Right forelimb (tissue), 1 donor: Measurements from ENCODE around the gene ISOC2.

ENCODE experiments used
- DNase-seq: peaks from one replicate; pipeline ENCODE4 v3.0.0-alpha.2; 2018

Gene ISOC2

DNA sequence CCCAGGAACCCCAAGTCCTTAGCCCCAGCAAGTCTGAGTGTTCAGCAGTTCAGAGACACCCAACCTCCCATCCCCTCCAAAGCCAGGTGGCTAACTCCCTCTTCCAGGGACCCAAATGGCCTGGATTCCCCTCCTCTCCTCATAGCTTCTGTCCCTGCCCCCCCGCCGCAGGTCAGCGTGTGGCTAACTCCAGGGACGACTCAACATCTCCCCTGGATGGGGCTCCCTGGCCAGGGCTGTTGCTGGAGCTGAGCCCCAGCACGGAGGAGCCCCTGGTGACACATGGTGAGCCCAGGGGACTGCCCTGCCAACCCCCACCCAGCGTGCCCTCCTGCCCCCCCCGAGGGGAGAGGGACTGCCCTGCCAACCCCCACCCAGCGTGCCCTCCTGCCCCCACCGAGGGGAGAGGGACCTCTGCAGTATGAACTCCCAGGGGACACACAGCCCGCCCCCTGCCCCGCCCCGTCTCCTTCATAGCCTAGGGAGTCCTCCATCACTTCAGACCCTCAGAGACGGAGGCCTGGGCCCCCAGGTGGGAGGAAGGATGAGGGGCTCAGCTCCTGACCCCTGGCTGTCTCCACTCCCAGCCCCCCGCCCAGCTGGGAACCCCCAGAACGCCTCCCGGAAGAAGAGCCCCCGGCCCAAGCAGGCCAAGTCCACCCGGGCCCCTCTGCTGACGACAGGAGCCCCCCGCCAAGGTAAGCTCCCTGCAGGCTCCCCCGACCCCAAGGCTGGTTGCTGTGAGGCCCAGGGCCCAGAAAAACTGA is 28.5 kb upstream of the ISOC2 start:
- no peak for DNase-seq

DNA sequence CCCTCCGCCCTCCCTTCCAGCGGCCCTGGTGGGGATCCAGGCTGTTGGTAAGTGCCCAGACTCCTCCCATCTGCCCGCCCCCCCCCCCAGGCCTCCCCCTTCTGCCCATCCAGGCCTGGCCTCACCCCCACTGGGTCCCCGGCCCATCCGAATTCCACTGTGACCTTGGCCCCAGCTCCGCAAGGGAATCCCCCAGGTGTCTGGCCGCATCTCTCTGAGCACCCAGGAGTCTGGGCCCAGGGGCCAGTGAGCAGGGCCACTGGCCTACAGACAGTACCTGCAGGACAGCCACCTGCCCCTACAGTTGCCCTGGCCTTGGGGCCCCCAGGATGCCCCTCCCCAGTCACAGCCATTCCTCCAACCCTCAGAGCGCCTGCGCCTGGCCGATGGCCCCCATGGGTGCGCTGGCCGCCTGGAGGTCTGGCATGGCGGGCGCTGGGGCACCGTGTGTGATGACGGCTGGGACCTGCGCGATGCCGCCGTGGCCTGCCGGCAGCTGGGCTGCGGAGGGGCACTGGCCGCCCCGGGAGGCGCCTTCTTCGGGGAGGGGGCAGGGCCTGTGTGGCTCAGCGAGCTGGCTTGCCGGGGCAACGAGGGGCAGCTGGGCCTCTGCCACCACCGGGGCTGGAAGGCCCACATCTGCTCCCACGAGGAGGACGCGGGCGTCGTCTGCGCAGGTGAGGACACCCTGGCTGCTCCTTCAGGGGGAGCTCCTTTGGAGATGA is 27.7 kb upstream of the ISOC2 start:
- DNase-seq, result peak; percentile 76

DNA sequence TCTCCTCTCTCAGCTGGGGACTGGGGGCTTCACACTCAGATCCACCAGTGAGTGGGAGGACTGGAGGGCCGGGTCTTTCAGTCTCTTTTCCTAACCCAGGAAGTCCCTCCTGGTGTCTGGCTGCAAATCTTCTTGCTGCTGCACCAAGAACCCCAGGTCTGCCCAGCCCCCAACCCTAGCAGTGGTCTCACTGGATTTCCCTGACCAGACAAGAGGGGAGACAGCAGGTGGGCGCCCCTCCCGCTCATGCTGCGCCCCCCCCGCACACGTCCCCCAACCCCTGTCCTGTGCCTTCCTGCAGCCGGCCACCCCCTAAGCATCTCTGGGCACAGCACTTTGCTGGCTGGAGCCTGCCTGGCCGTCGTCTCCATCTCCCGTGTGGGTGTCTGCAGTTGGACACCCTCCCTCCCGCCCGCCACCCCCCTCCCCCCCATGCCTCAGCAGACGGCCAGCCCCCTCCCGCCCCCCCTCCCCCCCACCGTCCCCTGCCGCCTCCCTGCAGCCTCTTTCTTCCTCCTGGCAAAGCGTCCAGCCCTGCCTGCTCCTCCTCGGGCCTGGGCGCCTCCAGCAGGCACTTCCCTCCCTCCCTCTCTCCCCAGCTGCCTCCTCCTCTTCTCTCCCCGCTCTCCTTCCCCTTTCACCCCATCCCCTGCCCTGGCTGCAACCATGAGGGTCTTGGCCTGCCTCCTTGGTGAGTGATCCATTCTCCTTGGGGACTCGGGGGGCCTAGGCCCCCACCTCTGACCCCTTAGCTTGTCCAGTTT is 26.7 kb upstream of the ISOC2 start, which contains the start of gene SSC5D:
Gene SSC5D, plus strand, starts transcription at position 513 of the 764 bp plus-strand sequence. Its CDS starts 154 bp downstream, at position 667.
- DNase-seq, result peak; percentile 81

DNA sequence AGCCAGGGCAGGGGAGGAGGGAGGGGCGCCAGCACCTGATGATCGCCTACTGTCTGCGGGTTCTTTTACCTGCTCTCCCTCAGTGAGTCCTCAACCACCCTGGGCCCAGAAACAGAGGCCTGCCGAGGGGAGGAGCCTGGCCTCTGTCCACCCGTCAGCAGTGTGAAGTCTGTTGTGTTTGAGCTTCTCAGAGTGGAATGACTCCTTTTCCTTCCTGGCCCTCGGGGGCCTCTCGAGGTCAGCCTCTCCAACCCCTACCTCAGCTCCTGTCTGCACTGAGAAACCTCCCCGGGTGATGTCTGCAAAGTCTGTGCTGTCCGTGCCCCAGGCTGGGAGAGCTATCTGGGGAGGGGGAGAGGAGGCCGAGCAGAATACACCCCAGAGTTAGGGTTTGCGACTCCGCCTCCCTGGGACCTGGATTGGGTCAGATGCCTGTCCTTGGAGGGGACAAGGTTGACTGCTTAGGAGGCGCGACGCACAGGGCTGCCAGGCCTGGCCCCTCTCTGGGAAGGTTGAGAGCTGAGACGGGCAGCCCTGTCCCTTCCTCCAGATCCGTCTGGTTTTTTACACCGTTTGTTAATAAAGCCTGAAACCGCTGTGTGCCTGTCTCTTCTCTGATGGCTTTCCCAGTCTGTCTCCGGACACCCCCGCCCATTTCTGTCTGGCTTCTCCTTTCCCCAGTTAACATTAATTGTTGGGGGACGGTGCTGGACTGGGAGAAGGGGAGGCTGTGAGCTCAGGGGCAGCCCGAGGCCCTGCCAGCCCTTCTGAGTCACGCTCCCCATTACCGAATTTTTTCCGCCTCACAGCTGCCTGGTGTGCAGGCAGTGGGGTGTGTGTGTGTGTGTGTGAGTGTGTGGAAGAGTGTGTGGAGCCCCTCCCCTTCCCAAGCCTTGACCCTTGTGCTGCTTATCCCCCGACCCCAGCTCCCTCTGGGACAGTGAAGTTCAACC is 25.8 kb upstream of the ISOC2 start:
- DNase-seq, result peak; percentile 92

DNA sequence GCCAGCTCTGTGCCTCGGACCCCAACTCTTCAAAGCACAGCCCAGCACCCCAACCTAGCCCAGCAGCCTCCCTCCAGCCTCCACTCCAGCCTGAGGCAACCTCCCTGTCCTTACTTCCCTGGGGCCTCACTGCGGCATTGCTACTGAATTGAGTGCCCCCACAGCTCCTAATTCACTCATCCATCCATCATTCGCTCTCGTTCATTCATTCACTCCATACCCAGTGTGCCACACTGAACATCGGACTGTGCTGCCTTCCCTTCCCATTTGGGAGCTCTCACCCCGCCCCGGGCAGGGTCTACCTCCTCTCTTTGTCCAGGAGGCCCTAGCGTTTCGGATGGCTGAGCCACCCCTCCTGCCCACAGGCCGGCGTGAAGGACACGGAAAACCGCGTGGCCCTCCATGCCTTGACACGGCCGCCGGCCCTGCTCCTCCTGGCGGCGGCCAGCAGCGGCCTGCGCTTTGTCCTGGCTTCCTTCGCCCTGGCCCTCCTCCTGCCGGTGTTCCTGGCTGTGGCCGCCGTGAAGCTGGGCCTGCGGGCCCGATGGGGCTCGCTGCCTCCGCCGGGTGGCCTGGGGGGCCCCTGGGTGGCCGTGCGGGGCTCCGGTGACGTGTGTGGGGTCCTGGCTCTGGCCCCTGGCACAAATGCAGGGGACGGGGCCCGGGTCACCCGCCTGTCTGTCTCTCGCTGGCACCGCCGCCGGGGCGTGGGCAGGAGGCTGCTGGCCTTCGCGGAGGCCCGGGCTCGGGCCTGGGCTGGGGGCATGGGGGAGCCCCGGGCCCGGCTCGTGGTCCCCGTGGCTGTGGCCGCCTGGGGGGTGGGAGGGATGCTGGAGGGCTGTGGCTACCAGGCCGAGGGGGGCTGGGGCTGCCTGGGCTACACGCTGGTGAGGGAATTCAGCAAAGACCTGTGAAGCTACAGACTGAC is 24.9 kb upstream of the ISOC2 start:
- no peak for DNase-seq

DNA sequence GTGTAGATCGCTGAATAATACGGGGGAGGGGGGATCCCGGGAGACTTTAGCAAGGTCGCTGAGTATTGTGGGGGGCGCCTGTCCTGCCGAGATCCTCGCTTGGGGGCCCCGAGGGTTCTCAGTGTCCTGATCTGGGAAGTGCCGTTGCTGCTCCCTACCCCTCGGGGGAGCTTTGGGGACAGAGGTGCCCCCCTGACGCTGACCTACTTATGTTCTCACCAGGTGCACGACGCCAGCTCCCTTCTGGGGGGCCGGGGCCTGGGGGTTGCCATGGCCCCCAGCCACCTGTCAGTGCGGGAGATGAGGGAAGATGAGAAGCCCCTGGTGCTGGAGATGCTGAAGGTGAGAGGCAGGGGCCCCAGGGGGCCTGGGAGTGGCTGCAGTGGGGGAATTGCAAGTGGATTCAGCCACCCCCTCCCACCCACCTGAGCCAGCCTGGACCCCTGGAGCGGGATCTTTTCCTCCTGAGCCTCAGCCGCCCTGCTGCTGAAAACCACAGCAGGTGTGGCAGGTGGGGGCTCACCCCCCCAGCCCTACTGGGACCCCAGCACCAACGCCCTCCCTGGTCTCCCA is 24.1 kb upstream of the ISOC2 start:
- DNase-seq, result no peak

DNA sequence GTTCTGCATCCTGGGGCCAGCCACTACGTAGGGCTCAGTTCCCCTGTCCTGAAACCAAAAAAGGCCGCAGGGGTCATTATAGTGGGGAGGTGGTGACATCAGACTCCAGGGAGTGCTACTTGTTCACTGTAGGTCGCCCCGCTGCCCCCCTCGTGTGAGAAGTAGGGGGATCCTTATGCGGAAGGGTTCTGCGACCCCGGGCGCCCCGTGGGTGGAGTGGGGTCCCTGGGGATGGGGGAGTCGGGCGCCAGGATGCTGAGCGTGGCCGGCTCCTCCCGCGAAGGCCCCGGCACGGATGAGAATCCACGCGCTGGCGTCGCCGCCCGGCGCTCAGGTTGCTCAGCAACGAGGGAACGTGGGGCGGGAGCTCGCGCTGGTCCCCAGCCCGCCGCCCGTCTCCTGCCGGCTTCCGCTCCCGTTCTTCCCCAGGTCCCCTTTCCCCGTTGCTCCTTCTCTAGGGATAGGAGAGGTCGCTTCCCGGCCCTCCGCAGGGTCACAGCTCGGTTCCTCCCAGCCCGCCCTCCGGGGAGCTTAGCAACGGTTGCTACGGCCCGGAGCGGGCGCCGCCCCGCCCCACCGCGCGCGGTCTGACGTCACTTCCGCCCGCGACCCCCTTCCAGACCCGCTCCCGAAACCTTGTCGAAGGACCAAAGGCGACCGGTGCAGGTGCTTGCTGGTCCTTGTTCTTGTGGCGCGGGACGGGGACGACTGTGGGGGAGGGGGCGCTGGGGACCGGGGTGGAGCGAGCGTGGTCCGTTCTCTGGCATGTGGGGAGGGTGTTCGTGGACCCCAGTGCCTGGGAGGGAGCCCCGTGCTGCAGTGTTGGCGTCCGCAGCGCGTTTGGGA is 23.4 kb upstream of the ISOC2 start, which contains the start of gene NAT14:
Gene NAT14, plus strand, starts transcription at position 596 of the 846 bp plus-strand sequence. CDS start 521 bp downstream, outside the sequence.
- DNase-seq, result peak; percentile 89

DNA sequence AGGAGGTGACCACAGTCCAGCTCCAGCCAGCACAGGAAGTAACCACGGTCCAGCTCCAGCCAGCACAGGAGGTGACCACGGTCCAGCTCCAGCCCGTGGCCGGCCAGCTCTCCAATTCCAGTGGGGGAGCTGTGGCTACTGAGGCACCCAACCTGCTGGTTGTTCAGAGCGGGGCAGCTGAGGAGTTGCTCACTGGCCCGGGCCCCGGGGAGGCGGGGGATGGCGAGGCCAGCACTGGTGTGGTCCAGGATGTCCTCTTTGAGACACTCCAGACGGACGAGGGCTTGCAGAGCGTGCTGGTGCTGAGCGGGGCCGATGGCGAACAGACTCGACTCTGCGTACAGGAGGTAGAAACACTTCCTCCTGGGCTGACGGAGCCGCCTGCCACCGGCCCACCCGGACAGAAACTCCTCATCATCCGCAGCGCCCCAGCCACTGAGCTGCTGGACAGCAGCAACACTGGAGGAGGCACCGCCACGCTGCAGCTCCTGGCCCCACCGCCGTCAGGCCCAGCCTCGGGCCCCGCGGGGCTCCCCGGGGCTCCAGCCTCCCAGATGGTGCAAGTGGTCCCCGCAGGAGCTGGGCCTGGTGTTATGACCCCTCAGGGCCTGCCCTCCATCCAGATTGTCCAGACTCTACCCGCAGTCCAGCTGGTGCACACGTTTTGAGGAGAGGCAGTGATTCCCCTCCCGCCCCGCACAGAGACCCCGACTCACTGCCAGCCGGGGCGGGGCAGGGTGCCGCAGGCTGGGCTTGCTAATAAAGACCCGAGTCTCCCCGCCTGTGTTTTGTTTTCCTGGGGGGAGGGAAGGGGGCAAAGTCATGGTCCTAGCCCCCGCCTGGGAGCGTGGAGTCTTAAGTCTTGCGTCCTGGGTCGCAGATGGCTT is 22.5 kb upstream of the ISOC2 start:
- no peak for DNase-seq

DNA sequence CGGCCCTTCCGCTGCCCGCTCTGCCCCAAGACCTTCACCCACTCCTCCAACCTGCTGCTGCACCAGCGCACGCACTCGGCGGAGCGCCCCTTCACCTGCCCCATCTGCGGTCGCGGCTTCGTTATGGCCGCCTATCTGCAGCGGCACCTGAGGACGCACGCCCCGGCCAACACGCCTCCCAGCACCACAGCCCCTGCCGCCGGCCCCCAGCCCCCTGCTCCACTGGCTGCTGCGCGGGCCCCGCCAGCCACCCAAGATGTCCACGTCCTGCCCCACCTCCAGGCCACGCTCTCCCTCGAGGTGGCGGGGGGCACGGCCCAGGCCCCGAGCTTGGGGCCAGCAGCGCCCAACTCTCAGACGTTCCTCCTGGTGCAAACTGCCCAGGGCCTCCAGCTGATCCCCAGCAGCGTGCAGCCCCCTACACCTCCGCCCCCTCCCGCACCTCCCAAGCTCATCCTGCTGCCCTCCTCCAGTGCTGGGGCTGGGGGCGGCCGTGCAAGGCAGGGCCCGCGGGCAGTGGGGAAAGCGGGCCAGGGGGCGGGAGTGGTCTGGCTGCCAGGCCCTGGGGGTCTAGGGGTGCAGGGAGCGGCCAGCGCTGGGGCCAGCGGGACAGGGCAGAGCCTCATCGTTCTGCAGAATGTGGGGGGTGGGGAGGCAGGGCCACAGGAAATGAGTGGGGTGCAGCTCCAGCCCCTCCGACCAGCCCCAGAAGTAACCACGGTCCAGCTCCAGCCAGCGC is 21.7 kb upstream of the ISOC2 start:
- DNase-seq, result no peak

DNA sequence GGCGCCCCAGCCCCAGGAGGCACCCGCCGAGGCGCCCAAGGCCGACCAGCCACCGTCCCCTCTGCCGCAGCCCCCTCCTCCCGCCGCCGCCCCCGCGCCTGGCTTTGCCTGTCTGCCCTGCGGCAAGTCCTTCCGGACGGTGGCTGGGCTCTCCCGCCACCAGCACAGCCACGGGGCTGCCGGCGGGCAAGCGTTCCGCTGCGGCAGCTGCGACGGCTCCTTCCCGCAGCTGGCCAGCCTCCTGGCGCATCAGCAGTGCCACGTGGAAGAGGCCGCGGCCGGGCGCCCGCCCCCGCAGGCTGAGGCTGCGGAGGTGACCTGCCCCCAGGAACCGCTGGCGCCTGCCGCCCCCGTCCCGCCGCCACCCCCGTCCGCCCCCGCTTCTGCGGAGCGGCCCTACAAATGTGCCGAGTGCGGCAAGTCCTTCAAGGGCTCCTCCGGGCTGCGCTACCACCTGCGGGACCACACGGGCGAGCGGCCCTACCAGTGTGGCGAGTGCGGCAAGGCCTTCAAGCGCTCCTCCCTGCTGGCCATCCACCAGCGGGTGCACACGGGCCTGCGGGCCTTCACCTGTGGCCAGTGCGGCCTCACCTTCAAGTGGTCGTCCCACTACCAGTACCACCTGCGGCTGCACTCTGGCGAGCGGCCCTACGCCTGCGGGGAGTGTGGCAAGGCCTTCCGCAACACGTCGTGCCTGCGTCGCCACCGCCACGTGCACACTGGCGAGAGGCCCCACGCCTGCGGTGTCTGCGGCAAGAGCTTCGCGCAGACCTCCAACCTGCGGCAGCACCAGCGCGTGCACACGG is 20.9 kb upstream of the ISOC2 start:
- DNase-seq, result no peak

DNA sequence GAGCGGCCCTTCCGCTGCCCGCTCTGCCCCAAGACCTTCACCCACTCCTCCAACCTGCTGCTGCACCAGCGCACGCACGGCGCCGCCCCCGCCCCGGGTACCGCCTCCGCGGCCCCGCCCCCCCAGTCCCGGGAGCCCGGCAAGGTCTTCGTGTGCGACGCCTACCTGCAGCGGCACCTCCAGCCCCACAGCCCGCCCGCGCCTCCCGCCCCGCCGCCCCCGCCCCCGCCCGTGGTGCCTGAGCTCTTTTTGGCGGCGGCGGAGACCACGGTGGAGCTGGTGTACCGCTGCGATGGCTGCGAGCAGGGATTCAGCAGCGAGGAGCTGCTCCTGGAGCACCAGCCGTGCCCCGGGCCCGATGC is 20.3 kb upstream of the ISOC2 start:
- DNase-seq, result no peak

DNA sequence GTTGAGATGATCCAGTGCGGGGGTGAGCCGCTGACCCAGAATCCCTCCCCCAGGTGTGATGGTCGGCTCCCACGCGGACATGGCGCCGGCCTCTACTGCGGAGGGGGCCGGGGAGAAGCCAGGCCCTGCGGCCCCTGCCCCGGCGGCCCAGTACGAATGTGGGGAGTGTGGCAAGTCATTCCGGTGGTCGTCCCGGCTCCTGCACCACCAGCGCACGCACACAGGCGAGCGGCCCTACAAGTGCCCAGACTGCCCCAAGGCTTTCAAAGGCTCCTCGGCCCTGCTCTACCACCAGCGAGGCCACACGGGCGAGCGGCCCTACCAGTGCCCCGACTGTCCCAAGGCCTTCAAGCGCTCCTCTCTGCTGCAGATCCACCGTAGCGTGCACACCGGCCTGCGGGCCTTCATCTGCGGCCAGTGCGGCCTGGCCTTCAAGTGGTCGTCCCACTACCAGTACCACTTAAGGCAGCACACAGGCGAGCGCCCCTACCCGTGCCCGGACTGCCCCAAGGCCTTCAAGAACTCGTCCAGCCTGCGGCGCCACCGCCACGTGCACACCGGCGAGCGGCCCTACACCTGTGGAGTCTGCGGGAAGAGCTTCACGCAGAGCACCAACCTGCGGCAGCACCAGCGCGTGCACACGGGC is 19.8 kb upstream of the ISOC2 start:
- no peak for DNase-seq

DNA sequence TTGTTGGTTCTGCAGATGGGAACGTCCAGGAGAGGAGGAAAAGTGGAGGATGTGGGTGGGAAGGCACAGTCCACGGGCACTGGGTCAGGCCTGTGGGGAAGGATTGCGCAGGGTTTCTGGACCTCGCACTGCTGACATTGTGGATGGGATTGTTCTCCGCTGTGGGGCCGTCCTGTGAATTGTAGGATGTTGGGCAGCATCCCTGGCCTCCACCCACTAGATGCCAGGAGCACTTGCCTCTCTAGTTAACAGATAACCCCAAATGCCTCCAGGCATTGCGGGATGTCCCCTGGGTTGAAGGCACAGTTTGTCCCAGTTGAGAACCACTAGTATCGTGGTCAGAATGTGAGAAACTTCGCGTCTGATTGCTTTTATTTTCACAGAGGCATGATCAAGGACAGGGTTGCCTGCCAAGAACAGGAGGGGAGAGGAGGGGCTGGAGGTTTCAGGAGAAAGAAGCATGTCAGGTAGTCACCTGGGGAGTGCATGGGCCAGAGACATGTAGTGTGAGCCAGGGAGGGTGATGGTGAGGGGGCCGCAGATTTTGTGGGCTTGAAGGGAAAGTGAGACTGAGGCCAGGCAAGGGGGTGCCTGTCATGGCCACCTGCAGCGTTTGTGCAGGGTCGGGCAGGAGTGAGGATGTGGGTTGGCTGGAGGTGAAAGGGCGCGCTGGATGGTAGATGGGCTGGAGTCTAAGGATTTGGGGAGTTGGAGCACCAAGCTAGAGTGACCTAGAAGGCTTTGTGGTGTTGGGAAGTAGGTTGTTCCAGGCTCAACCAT is 18.2 kb upstream of the ISOC2 start:
- no peak for DNase-seq

DNA sequence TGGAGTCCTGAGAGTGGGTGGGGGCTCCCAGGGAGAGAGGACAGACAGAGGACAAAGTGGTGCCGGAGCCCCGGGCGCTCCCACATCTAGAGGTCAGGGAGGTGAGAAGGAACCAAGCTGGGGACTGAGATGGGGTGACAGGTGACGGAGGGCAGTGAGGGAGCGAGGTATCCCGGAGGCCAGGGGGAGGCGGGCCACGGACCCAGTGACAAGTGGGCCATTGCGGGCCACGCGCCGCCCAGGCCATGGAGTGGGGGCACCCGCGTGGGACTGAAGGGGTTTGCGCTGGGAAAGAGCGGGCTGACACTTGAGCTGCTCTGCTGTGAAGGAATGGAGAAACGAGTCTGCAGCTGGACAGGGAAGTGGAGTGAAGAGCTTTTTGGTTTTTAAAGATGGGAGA is 17.6 kb upstream of the ISOC2 start:
- no peak for DNase-seq

DNA sequence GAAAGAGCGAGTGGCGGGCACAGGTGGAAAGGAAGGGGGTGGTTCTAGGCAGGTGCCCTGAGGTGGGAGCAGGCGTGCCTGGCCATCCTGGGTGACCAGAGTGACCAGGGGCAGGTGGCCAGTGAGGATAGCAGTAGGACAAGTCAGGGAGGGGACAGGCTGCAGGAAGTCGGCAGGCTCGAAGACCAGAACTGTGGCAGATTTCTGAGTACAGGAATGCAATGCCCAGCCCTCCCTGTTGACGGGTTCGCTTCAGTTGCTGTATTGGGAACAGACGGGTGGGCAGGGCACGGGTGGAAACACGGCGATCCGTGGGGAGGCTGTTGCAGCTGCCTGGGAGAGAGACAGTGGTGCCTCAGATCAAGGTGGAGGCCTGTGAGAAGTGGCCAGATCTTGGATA is 16.9 kb upstream of the ISOC2 start:
- no peak for DNase-seq

DNA sequence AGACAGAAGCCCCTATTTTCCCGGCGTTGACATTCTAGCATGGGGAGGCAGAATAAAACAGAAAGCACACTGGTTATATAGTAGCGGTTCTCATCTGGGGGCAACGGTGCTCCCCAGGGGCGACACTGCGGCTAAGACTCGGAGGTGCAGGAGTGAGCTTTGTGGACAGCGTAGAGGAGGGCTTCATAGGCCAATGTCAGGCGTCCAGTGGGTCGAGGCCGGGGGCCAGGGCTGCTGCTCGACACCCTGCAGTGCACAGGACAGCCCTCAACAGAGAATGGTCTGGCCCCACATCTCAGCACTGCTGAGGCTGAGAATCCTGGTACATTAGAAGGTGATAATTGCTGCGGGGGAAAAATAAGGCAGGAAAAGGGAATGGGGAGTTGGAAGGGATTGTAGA is 16.5 kb upstream of the ISOC2 start:
- no peak for DNase-seq
